Gastroesophageal sphincter (tissue), 3 donors: Measurements from ENCODE around the gene THSD4.

Experiments
- POLR2A ChIP-seq, 2 donors: fragments of 450-650 bp; IDR thresholded peaks; one replicate each; pipeline ENCODE4 v1.6.1; 2017; ENCODE audit warnings: antibody characterized with exemption in 2 of 2, mild to moderate bottlenecking in 2 of 2, moderate library complexity in 1 of 2
- TF ChIP-seq, protein P1 (sequence below), 4 experiments: fragments of 200-600 bp in 2 of 4; fragments of 450-650 bp in 2 of 4; sonication (generic) in 1 of 4; IDR thresholded peaks; one replicate each; pipeline ENCODE4 v1.5.1; 2017 to 2019; ENCODE audit warnings: antibody characterized with exemption in 4 of 4, mild to moderate bottlenecking in 2 of 4, moderate library complexity in 2 of 4

DNA sequence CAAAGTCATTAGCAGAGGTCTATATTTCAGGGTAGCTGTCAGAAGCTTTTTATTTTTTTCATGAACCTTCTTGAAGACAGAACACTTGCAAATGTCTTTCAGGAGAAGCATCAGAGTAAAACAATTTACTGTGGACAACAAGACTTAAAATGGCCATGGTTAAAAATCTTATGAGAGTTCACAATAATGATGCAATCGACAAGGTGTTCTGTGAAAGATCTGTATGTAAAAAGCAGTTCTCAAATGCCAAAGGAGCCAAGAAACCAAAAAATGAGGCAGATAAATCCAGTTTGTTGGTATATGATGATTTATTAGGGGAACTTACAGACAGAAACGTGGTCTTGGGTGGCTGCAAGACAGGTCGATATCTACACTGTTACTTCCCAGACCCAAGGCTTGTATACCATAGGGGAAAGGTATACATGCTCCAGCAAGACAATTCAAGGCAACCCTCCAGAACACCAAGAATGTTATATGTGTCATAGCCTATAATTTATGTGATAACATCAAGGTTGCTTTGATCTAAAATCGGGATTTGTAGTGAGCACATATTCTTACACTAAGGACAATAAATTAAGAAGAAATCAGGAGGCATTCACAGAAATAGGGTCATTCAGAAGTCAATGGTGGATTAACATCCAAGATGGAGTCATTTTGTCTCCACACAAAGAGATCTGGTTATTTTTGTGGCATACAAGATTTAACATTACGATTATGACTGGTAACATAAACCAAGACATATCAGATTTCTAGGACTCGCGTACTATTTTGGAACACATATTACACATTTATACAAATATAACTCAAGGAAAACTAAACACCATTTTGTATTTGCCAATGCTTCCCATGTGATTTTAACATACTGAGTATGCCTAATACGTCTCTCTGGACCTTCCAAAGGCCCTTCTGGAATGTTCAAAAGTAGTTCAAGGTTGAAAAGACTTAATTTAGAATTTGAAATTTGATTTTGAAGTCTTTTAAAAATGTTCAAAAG is 316.4 kb downstream of the THSD4 start:
- TF ChIP-seq, protein P1, sequence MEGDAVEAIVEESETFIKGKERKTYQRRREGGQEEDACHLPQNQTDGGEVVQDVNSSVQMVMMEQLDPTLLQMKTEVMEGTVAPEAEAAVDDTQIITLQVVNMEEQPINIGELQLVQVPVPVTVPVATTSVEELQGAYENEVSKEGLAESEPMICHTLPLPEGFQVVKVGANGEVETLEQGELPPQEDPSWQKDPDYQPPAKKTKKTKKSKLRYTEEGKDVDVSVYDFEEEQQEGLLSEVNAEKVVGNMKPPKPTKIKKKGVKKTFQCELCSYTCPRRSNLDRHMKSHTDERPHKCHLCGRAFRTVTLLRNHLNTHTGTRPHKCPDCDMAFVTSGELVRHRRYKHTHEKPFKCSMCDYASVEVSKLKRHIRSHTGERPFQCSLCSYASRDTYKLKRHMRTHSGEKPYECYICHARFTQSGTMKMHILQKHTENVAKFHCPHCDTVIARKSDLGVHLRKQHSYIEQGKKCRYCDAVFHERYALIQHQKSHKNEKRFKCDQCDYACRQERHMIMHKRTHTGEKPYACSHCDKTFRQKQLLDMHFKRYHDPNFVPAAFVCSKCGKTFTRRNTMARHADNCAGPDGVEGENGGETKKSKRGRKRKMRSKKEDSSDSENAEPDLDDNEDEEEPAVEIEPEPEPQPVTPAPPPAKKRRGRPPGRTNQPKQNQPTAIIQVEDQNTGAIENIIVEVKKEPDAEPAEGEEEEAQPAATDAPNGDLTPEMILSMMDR (IDR thresholded peaks at IDR 0.05), result no peak
- no peak for TF ChIP-seq POLR2A (IDR thresholded peaks at IDR 0.05)
